ENCODE measurements around the gene GNPNAT1. TPM values are rescaled to one million over a fixed set of nuclear protein-coding genes. Genes with fewer than 3 reads are reported as not detected.

Gene GNPNAT1
- 45.9 to 51.0 TPM (median 48.4 TPM) in 3 replicates for total RNA-seq
- long read RNA-seq, transcript GNPNAT1-201 (6 exons, 3,860 nt), result major isoform, 25 of 56 reads
- long read RNA-seq, partial matches to known transcripts, result 1 of 56 reads
- long read RNA-seq, other reads (novel, unspliced or antisense), result 29 of 56 reads

- H3K27me3 Mint-ChIP-seq (ENCODE audit: low read depth), result no peaks in the 10 kb centered on the region
- no peaks in the 10 kb centered on the region for H3K9me3 Mint-ChIP-seq (ENCODE audit: low read depth)
- peak within 1 kb of the TSS; percentile 100 for H3K27ac Mint-ChIP-seq (ENCODE audit: unreplicated experiment)
- DNase-seq (ENCODE audit: low spot score), result peak; percentile 95
- TF ChIP-seq CTCF (IDR thresholded peaks at IDR 0.05), result peak; percentile 6
- peaks cover under 1% of the 10 kb centered on the region for H3K36me3 Mint-ChIP-seq (ENCODE audit: low read depth)
- H3K4me3 Mint-ChIP-seq (ENCODE audit: unreplicated experiment), result peak within 1 kb of the TSS; percentile 94
- H3K4me1 Mint-ChIP-seq (ENCODE audit: low read depth), result peaks cover 52% of the 10 kb centered on the region
Observed at GRCh38 chr14:52791223-52792096, at the start of gene GNPNAT1. Gene GNPNAT1, minus strand, starts transcription at chr14:52791607. Its CDS starts 6,957 bp downstream, at chr14:52784650.

- Mint-ChIP-seq H3K36me3 (ENCODE audit: low read depth) (peaks cover 1% of the 10 kb centered on the region), H3K27ac (ENCODE audit: unreplicated experiment) (peak overlapping the region; percentile 96)
Observed at GRCh38 chr14:52840877-52841276, 49.5 kb upstream of the GNPNAT1 start.

GRCh38 chr14:52837451-52837850, 46.0 kb upstream of the GNPNAT1 start:
- TF ChIP-seq CTCF (IDR thresholded peaks at IDR 0.05), result no peak
- Mint-ChIP-seq H3K27me3 (ENCODE audit: low read depth) (no peaks in the 10 kb centered on the region), H3K9me3 (ENCODE audit: low read depth) (no peaks in the 10 kb centered on the region), H3K4me1 (ENCODE audit: low read depth) (peaks cover 65% of the 10 kb centered on the region), H3K4me3 (ENCODE audit: unreplicated experiment) (no peak overlapping the region), H3K36me3 (ENCODE audit: low read depth) (peaks cover 1% of the 10 kb centered on the region), H3K27ac (ENCODE audit: unreplicated experiment) (peak overlapping the region; percentile 41)
- no peak for DNase-seq (ENCODE audit: low spot score)

More at GRCh38 chr14:52840877-52841276, 49.5 kb upstream of the GNPNAT1 start:
- TF ChIP-seq CTCF (IDR thresholded peaks at IDR 0.05), result no peak
- Mint-ChIP-seq H3K4me3 (ENCODE audit: unreplicated experiment) (peak overlapping the region; percentile 19), H3K27me3 (ENCODE audit: low read depth) (no peaks in the 10 kb centered on the region), H3K4me1 (ENCODE audit: low read depth) (peaks cover 57% of the 10 kb centered on the region), H3K9me3 (ENCODE audit: low read depth) (no peaks in the 10 kb centered on the region)
- no peak for DNase-seq (ENCODE audit: low spot score)

GRCh38 chr14:52836063-52836462, 44.7 kb upstream of the GNPNAT1 start:
- Mint-ChIP-seq H3K9me3 (ENCODE audit: low read depth) (no peaks in the 10 kb centered on the region), H3K27ac (ENCODE audit: unreplicated experiment) (peak overlapping the region; percentile 98), H3K4me1 (ENCODE audit: low read depth) (peaks cover 73% of the 10 kb centered on the region), H3K4me3 (ENCODE audit: unreplicated experiment) (no peak overlapping the region), H3K27me3 (ENCODE audit: low read depth) (no peaks in the 10 kb centered on the region), H3K36me3 (ENCODE audit: low read depth) (peaks cover 1% of the 10 kb centered on the region)
- no peak for TF ChIP-seq CTCF (IDR thresholded peaks at IDR 0.05)
- no peak for DNase-seq (ENCODE audit: low spot score)

- TF ChIP-seq CTCF (IDR thresholded peaks at IDR 0.05), result no peak
- H3K27ac Mint-ChIP-seq (ENCODE audit: unreplicated experiment), result peak overlapping the region; percentile 98
- no peaks in the 10 kb centered on the region for H3K36me3 Mint-ChIP-seq (ENCODE audit: low read depth)
- H3K9me3 Mint-ChIP-seq (ENCODE audit: low read depth), result no peaks in the 10 kb centered on the region
- peak overlapping the region; percentile 57 for H3K4me3 Mint-ChIP-seq (ENCODE audit: unreplicated experiment)
- no peaks in the 10 kb centered on the region for H3K27me3 Mint-ChIP-seq (ENCODE audit: low read depth)
- DNase-seq (ENCODE audit: low spot score), result peak; percentile 87
- peaks cover 71% of the 10 kb centered on the region for H3K4me1 Mint-ChIP-seq (ENCODE audit: low read depth)
Observed at GRCh38 chr14:52835122-52835903, 43.9 kb upstream of the GNPNAT1 start.
